ENCODE measurements around the gene GNAL.

DNA sequence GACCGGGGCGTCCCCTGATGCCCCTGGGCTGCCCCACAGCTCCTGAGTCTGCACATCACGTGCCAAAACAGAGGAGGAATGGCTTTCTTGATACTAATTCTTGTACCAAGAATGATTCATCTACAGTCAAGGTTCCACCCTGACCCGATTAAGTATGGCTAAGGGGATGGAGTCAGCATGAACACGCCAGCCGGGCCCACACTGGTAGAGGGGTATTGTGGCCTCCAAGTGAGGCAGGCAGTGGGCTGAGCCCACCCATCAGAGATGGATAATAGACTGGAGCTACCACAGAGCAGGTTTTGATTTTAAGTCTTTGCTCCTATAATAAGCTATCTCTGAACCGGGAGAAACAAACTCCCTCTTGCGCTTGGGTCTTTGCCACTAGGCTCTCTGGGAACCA is 17.9 kb upstream of the GNAL start:
- no peak for TF ChIP-seq CSDC2 (CRISPR knock-in tag; IDR thresholded peaks at IDR 0.05)
- no peak for TF ChIP-seq ESRRG (CRISPR knock-in tag; IDR thresholded peaks at IDR 0.05)
- TF ChIP-seq, protein P1, sequence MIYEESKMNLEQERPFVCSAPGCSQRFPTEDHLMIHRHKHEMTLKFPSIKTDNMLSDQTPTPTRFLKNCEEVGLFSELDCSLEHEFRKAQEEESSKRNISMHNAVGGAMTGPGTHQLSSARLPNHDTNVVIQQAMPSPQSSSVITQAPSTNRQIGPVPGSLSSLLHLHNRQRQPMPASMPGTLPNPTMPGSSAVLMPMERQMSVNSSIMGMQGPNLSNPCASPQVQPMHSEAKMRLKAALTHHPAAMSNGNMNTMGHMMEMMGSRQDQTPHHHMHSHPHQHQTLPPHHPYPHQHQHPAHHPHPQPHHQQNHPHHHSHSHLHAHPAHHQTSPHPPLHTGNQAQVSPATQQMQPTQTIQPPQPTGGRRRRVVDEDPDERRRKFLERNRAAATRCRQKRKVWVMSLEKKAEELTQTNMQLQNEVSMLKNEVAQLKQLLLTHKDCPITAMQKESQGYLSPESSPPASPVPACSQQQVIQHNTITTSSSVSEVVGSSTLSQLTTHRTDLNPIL (CRISPR knock-in tag; IDR thresholded peaks at IDR 0.05; ENCODE audit: low read depth) = no peak
- no peak for TF ChIP-seq BACH2 (CRISPR knock-in tag; IDR thresholded peaks at IDR 0.05; ENCODE audit: borderline replicate concordance)
- no peak for TF ChIP-seq ZNF8 (CRISPR knock-in tag; IDR thresholded peaks at IDR 0.05)
- TF ChIP-seq ZFP30 (CRISPR knock-in tag; IDR thresholded peaks at IDR 0.05) = no peak
- TF ChIP-seq, protein P2, sequence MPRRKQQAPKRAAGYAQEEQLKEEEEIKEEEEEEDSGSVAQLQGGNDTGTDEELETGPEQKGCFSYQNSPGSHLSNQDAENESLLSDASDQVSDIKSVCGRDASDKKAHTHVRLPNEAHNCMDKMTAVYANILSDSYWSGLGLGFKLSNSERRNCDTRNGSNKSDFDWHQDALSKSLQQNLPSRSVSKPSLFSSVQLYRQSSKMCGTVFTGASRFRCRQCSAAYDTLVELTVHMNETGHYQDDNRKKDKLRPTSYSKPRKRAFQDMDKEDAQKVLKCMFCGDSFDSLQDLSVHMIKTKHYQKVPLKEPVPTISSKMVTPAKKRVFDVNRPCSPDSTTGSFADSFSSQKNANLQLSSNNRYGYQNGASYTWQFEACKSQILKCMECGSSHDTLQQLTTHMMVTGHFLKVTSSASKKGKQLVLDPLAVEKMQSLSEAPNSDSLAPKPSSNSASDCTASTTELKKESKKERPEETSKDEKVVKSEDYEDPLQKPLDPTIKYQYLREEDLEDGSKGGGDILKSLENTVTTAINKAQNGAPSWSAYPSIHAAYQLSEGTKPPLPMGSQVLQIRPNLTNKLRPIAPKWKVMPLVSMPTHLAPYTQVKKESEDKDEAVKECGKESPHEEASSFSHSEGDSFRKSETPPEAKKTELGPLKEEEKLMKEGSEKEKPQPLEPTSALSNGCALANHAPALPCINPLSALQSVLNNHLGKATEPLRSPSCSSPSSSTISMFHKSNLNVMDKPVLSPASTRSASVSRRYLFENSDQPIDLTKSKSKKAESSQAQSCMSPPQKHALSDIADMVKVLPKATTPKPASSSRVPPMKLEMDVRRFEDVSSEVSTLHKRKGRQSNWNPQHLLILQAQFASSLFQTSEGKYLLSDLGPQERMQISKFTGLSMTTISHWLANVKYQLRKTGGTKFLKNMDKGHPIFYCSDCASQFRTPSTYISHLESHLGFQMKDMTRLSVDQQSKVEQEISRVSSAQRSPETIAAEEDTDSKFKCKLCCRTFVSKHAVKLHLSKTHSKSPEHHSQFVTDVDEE (CRISPR knock-in tag; IDR thresholded peaks at IDR 0.05) = no peak
- TF ChIP-seq GLIS3 (CRISPR knock-in tag; IDR thresholded peaks at IDR 0.05) = no peak
- no peak for TF ChIP-seq ARNTL (CRISPR knock-in tag; IDR thresholded peaks at IDR 0.05; ENCODE audit: borderline replicate concordance, low read depth)
- TF ChIP-seq, protein P3, sequence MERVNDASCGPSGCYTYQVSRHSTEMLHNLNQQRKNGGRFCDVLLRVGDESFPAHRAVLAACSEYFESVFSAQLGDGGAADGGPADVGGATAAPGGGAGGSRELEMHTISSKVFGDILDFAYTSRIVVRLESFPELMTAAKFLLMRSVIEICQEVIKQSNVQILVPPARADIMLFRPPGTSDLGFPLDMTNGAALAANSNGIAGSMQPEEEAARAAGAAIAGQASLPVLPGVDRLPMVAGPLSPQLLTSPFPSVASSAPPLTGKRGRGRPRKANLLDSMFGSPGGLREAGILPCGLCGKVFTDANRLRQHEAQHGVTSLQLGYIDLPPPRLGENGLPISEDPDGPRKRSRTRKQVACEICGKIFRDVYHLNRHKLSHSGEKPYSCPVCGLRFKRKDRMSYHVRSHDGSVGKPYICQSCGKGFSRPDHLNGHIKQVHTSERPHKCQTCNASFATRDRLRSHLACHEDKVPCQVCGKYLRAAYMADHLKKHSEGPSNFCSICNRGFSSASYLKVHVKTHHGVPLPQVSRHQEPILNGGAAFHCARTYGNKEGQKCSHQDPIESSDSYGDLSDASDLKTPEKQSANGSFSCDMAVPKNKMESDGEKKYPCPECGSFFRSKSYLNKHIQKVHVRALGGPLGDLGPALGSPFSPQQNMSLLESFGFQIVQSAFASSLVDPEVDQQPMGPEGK (CRISPR knock-in tag; IDR thresholded peaks at IDR 0.05; ENCODE audit: borderline replicate concordance) = no peak
